CD4-positive, alpha-beta T cell treated with Interferon alpha-2 for 1 hour (primary cell): ENCODE measurements around the gene GNAT1.
"Not testable (repeated sequence)": the region's sequence is repeated elsewhere in the genome, so short reads cannot be mapped to it uniquely, and the experiment has no call there.

Experiments used
- DNase-seq, 2 donors: peaks; one replicate each; pipeline ENCODE4 v3.0.0-alpha.2; 2020 to 2022

The GNAT1 gene

DNA sequence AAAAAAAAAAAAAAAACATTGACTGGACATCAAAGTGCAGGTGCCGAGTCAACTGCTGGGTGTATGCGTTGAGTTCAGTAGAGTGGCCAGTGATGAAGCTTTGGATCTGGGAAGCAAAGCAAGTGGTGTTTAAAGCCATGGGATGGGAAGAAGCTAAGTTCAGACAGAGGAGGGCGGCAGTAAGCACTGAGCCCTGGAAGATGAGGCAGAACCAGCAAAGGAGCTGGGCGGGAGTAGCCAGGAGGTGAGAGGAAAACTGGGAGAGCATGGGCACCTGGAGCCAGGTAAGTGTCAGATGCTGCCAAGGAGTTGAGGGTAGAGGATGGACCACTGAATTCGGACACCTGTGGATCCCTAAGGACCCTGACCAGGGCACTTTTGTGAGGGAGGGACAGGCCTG, 33.2 kb downstream of the GNAT1 start:
- no peak for DNase-seq

- DNase-seq: peak in 1 of 2 donors; percentile 21
Observed at GRCh38 chr3:50226888-50227389, 35.5 kb downstream of the GNAT1 start.

DNA sequence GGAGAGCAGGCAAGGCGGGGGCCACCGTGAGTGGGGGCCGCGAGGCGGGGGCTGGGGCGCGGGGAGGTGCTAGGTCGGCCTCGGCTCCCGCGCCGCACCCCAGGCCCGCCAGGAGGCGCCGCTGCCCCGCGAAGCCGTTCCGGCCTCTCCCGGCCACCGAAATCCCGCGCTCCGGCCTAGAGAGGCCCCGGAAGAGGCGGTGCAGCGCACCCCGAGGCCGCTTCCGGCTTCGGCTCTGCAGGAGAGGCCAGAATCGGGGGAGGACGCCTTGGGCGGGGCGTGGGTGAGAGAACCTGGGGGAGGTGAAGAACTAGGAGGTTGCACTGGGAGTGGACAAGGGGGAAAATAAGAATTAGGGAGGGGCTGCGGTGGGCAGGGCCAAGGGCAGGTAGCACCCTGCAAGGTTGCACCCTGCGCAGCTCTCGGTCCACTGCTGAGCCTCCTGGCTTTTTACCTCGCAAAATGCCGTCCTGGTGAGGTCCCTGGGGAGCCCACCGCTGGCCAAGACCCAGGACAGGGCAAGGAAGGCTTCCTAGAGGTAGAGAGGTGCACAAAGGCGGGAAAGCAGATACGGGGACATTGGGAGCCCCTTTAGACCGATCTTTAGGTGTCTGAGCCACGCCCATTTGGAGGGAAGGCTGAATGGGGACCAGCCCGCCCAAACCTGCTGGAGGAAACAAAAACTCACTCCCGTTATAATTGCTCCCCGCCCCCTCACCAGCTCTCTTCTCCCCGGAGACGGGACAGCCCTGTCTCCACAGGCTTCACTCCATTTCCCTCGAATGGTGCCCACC, 36.2 kb downstream of the GNAT1 start:
- DNase-seq: peak; percentile 90 to 94

GRCh38 chr3:50228184-50228763, 36.9 kb downstream of the GNAT1 start:
- DNase-seq: not testable (repeated sequence)

DNA sequence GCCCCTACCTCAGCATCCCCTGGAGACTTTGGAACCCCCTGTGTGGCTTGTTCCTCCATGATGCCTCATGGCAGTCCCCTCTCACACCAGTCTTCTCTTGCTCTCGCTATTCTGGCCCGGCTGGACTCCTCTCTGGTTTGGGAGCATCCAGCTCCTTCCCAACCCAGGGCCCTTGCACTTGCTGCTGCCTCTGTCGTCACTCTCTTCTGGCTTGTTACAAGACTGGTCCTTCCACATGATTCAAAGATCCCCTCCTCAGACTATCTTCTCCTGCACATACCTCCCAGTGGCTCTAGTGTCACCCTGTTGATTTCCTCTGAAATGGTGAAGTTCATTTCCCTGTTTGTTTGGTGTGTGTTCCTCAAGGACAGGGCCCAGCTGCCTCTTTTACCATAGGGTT, 38.1 kb downstream of the GNAT1 start:
- no peak for DNase-seq

DNA sequence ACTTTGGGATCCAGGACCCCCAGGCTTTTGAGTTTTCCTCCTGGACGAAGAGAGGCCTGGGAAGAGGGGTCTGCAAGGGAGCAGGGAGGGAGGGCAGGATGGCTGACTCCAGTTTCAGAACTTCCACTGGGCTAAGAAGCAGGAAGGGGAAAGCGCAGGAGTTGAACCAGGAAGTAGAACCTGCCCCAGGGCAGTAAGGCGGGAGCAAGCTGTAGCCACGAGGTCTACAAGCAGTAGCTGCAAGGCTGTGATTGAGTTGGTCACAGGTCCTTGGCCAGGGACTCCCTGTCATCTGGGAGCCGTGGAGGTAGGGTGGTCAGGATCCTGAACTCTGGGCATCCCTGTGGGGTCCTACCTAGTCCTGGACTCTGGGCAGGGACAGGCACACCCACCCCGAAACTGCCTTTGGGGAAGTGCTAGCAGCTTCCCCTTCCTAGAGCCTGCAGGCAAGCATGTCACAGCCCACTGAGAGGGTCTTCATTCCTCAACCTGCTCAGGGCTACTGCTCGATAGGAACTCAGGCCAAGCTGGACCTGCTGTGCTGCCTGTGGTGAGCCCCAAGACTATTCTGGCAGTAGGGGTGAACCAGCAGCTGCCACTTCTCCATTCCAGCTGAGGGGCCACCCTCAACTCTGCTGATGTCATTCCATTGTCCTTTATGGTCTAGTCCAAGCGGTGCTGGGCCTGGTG, 38.8 kb downstream of the GNAT1 start:
- DNase-seq: no peak

DNA sequence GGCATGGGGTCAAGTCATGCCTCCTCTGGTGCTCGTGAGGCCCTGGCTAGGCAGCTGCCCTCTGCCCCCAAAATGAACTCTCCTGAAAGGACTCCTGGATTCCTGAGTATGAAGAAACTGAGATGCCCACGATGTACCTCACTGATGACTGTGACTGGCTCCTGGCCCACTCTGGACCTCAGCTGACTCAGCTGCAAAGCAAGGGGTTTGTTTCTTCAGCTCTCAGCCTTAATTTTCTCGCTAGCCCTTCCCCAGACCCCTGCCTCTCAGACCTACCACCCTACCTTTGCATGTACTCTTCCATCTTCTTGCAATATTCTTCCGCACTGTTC, 39.4 kb downstream of the GNAT1 start:
- no peak for DNase-seq

DNA sequence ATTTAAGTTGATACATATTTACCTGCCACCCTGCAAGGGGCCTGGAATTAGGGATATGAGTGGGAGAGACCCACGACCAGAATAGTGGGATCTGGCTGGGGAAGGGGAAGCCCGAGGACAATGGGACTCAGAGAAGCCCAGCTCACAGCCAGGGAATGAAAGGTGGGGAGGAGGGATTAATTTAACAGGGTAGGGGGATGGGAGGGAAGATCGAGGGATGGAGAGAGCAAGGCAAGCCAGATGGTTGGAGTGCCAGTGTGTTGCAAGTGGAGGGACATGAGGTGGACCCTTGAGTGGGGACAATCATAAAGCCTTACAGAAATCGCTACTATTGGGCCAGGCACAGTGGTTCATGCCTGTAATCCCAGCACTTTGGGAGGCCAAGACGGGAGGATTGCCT, 40.2 kb downstream of the GNAT1 start:
- no peak for DNase-seq

DNA sequence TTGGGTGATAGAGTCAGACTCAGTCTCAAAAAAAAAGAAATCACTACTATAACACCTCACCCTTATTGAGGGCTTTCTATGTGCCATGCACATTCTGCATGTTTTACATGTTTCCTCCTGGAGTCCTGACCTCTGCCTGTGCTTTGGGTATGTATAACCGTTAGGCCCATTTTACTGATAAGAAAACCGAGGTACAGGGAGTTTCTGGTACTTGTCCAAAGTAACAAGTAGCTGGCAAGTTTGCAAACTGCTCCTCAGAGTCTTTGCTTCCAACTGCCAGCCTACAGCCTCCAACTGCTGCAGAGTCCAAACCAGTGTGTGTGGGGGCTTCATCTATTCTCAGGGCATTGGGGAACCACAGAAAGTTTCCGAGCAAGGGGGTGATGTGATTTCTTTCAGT, 40.9 kb downstream of the GNAT1 start:
- DNase-seq: no peak

GRCh38 chr3:50233176-50233575, 41.8 kb downstream of the GNAT1 start:
- DNase-seq: no peak

DNA sequence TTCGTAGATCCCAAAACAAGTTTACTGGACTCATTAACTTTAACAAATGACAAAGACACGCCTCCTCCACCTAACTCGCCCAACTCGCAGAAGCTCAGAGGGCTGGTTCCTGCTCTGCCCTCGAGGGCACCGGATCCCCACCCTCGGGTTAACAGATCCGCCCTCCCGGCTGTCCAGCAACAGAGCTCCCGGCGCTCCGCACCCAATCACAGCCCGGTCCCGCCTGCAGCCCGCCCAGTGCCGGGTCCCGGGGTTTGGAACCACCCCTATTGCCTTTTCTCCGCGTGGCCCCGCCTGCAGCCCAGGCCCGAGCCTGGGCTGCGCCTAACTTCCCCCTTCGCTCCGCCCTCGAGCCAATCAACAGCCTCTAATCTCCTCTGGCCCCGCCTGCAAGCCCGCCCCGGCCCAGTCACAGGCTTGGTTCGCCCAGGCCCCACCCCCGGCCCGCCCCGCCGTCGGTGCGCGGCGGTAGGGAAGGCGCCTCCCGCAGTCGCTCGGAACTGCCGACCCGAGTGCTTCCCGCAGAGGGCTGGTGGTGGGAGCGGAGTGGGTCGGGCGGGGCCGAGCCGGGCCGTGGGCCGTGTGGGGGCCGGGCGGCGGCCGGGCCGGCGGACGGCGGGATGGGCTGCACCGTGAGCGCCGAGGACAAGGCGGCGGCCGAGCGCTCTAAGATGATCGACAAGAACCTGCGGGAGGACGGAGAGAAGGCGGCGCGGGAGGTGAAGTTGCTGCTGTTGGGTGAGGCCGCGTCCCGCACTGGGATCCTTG, 44.5 kb downstream of the GNAT1 start, which contains the start of gene GNAI2:
Gene GNAI2 (plus strand): TSS at position 489 of the 768 bp plus-strand sequence. CDS start 132 bp downstream, at position 621.
- peak; percentile 99 for DNase-seq

GRCh38 chr3:50236484-50237132, 45.2 kb downstream of the GNAT1 start:
- DNase-seq: no peak

DNA sequence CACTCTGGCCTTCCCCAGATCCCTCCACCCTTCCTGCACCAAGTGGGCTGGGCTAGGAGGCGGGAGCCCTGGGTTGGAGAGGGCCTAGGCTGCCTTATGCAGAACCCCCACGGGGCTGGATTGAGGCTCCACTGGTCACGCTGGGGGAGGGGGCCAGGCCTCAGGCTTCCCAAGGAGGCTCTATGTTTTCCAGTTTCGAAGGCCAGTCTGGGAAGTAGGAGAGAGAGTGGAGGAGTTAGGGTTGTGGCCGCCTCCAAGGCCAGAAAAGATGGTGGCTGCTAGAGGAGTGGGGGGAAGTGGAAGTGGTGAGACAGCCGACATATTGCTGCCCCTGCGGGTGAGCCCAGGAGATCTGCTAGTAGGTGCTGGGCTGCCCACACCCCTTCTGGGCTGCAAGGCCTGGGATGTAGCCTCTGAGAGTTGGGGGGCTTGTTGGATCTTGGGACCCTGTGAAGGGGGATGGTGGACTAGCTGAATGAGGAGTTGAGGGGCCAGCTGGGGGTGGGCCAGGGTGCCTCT, 45.8 kb downstream of the GNAT1 start:
- DNase-seq: peak in 1 of 2 donors; percentile 48

GRCh38 chr3:50237754-50238548, 46.5 kb downstream of the GNAT1 start:
- DNase-seq: peak; percentile 84 to 88

DNA sequence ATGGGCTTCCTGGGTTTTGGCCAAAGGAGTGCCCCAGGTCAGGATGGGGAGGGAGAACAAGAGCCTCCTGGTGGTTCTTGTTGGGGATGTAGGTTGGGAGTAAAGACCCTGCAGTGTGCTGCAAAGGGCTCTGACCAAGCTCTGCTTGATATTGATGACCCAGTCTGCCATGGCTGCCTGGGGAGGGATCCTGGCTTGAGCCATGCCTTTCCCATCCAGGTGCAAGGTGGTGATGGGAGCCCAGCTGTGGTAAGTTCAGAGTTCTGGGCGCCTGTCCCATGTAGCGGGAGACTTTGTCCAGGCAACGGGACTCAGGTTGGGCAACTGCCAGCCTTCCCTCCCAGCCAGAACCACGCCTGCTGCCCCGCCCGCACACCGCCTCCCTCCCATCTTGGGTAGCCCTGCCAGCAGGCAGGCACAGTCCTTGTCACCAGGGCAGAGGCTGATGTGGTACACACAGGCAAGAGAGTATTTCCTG, 47.2 kb downstream of the GNAT1 start:
- no peak for DNase-seq

DNA sequence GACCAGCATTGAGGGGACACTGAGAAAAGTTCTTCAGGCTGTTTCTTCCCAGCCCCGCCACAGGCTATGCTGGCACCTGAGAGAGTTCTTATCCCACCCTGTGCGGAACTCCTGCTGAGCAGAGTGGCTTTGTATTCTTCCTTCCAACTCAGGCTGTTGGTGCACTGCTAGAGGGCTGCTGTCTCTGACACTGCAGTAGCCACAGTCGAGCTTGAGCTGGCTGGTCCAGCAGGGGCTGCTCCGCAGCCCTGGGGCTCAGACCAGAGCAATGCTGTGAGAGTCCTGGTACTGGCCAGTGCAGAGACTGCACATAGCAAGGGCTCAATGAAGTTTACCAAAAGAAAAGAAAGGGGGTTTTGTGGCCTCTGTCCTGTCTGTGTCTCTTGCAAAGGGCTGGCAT, 48.2 kb downstream of the GNAT1 start:
- no peak for DNase-seq

- DNase-seq: no peak
Observed at GRCh38 chr3:50241163-50241562, 49.8 kb downstream of the GNAT1 start.

GRCh38 chr3:50241713-50242380, 50.4 kb downstream of the GNAT1 start:
- DNase-seq: no peak

DNA sequence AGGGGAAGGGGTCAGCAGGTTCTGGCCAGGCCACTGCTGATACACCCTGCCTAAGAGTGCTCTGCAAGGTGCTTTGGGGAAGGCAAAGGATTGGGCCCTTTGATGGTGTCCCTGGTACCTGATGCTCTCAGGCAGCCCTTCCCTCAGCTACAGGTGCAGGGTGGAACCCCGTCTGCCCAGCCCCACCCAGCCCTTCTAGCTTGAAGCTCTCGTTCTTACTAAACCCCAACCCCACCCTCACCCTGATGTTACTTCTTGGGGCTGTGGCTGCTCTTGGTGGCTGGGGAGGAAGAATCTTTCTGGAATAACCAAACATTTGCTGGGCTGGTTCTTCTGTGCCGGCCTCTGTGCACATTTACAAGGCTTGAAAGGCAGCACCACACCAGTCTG, 51.0 kb downstream of the GNAT1 start:
- DNase-seq: no peak

GRCh38 chr3:50242851-50243542, 51.6 kb downstream of the GNAT1 start:
- peak; percentile 59 to 84 for DNase-seq
